Lower leg skin (tissue), 3 donors: ENCODE data around the gene PTPRN2.

Source experiments
- POLR2A ChIP-seq, 2 donors: fragments of 450-650 bp; IDR thresholded peaks; one replicate each; pipeline ENCODE4 v1.6.1; 2016 to 2017; ENCODE audit warnings: antibody characterized with exemption in 2 of 2, mild to moderate bottlenecking in 1 of 2, moderate library complexity in 1 of 2
- TF ChIP-seq, protein P1 (sequence below), 3 donors: fragments of 450-650 bp; IDR thresholded peaks; one replicate each; pipeline ENCODE4 v1.5.1; 2016; ENCODE audit warnings: antibody characterized with exemption in 3 of 3, mild to moderate bottlenecking in 3 of 3, moderate library complexity in 2 of 3

DNA sequence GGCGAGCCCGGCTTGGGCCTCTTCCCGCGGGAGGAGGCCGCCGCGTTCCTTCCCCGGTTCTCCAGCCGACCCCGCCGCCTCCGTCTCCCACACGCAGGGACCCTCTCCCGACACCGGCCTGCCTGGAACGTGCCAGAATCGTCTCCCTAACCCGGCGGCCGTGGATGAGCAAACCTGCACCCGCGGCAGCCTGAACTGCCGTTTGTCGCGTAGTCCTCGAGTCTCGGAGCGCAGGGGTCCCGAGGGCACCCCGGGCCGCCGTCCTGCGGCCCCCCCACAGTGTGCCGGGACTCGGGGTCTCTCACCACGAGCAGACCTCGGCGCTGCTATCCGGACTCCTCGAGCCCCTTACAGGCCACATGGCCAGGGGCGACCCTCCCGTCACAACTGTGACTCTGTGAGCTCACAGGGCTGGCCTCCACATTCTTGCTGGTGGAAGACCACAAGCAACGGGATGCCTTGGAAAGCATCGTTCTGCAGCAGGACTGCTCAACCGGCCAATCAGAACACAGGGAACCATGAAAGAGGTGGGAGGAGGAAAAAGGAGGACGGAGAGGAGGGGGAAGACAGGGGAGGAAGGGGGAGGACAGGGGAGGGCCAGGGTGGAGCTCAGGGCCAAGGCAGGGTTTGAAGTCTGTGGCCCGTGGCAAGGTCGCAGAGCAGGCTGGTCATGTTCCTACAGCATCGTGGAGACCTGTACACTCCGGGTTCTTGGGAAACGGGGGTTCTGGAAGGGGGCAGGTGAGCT, 973.9 kb downstream of the PTPRN2 start:
- TF ChIP-seq, protein P1, sequence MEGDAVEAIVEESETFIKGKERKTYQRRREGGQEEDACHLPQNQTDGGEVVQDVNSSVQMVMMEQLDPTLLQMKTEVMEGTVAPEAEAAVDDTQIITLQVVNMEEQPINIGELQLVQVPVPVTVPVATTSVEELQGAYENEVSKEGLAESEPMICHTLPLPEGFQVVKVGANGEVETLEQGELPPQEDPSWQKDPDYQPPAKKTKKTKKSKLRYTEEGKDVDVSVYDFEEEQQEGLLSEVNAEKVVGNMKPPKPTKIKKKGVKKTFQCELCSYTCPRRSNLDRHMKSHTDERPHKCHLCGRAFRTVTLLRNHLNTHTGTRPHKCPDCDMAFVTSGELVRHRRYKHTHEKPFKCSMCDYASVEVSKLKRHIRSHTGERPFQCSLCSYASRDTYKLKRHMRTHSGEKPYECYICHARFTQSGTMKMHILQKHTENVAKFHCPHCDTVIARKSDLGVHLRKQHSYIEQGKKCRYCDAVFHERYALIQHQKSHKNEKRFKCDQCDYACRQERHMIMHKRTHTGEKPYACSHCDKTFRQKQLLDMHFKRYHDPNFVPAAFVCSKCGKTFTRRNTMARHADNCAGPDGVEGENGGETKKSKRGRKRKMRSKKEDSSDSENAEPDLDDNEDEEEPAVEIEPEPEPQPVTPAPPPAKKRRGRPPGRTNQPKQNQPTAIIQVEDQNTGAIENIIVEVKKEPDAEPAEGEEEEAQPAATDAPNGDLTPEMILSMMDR (IDR thresholded peaks at IDR 0.05) = no peak
- no peak for TF ChIP-seq POLR2A (IDR thresholded peaks at IDR 0.05)
